ENCODE results near the gene HABP4. TPM values are rescaled to one million over a fixed set of nuclear protein-coding genes. Genes with fewer than 3 reads are reported as not detected.
A peak's percentile ranks its signal among the peaks of the same experiment; 100 is the strongest.

HABP4 gene
- total RNA-seq, 2 donors from 2014 or later: 50.0 to 74.2 TPM

DNA sequence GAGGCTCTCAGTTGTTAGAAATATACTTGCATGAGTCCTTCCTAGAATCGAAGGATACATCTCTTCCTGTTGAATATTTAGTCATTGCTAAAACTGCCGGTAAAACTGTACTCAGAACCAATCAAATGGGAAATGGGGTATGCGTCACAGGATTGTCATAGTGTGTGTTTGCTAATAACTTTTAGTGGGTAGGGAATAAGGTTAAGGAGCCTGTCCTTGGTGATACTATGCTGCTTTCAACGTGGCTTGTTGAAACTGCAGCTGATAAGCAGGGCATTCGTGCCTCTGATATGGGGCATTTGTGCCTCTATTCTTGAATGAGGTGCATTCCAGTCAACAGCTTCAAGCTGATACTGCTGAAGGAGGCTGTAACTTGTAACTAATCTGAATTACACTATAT, 26.6 kb downstream of the HABP4 start:
- DNase-seq (ENCODE audit: low spot score): no peak
- H3K4me3 ChIP-seq: no peak overlapping the region
- no peaks in the 10 kb centered on the region for H3K4me1 ChIP-seq (ENCODE audit: control insufficient read depth in 1 of 2, low read depth in 2 of 2)
- H3K36me3 ChIP-seq: peaks cover 19% of the 10 kb centered on the region
- H3K27ac ChIP-seq: peak overlapping the region in 1 of 2 donors; percentile 7
- no peak for ATAC-seq (ENCODE audit: insufficient number of reproducible peaks, low FRiP score, low read depth)
- H3K9me3 ChIP-seq: no peaks in the 10 kb centered on the region
- TF ChIP-seq, protein P1, sequence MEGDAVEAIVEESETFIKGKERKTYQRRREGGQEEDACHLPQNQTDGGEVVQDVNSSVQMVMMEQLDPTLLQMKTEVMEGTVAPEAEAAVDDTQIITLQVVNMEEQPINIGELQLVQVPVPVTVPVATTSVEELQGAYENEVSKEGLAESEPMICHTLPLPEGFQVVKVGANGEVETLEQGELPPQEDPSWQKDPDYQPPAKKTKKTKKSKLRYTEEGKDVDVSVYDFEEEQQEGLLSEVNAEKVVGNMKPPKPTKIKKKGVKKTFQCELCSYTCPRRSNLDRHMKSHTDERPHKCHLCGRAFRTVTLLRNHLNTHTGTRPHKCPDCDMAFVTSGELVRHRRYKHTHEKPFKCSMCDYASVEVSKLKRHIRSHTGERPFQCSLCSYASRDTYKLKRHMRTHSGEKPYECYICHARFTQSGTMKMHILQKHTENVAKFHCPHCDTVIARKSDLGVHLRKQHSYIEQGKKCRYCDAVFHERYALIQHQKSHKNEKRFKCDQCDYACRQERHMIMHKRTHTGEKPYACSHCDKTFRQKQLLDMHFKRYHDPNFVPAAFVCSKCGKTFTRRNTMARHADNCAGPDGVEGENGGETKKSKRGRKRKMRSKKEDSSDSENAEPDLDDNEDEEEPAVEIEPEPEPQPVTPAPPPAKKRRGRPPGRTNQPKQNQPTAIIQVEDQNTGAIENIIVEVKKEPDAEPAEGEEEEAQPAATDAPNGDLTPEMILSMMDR (IDR thresholded peaks at IDR 0.05): no peak
- no peaks in the 10 kb centered on the region for H3K27me3 ChIP-seq (replicated peaks; ENCODE audit: insufficient read depth)

DNA sequence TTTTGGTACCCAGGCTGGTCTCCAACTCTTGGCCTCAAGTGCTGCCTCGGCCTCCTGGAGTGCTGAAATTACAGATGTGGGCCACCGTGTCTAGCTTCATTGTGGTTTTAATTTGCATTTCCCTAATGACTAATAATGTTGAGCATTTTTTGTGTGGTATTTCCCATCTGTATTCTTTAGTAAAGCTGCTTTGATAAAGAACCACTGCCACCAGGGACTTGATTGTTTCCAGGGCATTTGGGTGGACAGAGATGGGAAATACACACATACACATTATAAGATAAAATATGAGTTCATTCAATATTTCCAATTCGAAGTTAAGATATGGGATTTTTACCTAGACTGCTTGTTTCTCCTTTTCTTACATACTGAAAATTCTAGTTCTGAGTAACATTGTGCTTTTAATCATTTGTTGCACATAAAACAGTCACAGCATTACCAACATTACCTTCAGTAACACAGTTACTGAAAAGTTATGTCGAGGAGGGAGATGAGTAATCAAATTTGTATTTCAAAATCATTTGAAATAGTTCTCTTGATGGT, 28.9 kb downstream of the HABP4 start:
- TF ChIP-seq, protein P1 (IDR thresholded peaks at IDR 0.05): no peak
- H3K36me3 ChIP-seq: no peaks in the 10 kb centered on the region
- H3K27ac ChIP-seq: no peak overlapping the region

DNA sequence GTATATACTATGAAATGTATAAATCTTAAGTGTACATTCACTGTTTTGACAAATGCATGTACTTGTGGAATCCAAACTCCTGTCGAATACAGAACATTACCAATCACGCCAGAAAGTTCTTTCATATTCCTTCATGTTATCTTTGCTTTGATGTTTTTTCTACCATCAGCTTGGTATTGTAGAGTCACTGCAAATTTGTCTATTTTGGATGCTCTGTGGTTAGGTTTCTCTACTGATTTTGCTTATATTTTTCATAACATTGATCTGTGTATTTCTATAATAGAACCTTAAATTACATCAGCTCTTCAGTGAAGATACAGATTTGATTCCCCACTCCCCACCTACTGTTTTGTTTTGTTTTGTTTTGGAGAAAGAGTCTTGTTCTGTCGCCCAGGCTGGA, 30.8 kb downstream of the HABP4 start:
- Histone ChIP-seq H3K4me1 (ENCODE audit: control insufficient read depth in 1 of 2, low read depth in 2 of 2) (peaks cover 23 to 39% of the 10 kb centered on the region in 2 donors), H3K9me3 (no peaks in the 10 kb centered on the region), H3K27ac (no peak overlapping the region), H3K27me3 (replicated peaks; ENCODE audit: insufficient read depth) (no peaks in the 10 kb centered on the region), H3K36me3 (peaks cover 8% of the 10 kb centered on the region), H3K4me3 (no peak overlapping the region)
- ATAC-seq (ENCODE audit: insufficient number of reproducible peaks, low FRiP score, low read depth) (no peak), DNase-seq (ENCODE audit: low spot score) (no peak)
- TF ChIP-seq, protein P1 (IDR thresholded peaks at IDR 0.05): no peak

More for the DNA sequence above, 28.9 kb downstream of the HABP4 start:
- peaks cover 11 to 21% of the 10 kb centered on the region in 2 donors for H3K4me1 ChIP-seq (ENCODE audit: control insufficient read depth in 1 of 2, low read depth in 2 of 2)
- DNase-seq (ENCODE audit: low spot score) (no peak), ATAC-seq (ENCODE audit: insufficient number of reproducible peaks, low FRiP score, low read depth) (no peak)
- H3K4me3 ChIP-seq: no peak overlapping the region
- H3K9me3 ChIP-seq: no peaks in the 10 kb centered on the region
- no peaks in the 10 kb centered on the region for H3K27me3 ChIP-seq (replicated peaks; ENCODE audit: insufficient read depth)

DNA sequence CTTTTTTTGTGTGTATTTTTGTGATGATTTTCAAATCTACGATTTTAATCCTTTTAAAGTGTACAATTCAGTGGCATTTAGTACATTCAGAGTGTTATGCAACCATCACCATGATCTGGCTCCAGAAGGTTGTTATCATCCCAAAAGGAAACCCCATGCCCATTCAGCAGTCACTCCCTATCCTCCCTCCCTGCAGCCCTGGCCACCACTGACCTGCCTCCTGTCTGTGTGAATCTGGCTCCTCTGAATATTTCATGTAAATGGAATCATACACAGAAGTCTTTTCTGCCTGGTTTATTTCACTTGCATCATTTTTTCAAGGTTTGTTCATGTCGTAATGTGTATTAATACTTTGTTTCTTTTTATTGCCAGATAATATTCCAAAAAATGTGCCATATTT, 32.5 kb downstream of the HABP4 start:
- Histone ChIP-seq H3K27me3 (replicated peaks; ENCODE audit: insufficient read depth) (no peaks in the 10 kb centered on the region), H3K36me3 (peaks cover 8% of the 10 kb centered on the region), H3K4me3 (no peak overlapping the region), H3K9me3 (no peaks in the 10 kb centered on the region), H3K4me1 (ENCODE audit: control insufficient read depth in 1 of 2, low read depth in 2 of 2) (peaks cover 36 to 55% of the 10 kb centered on the region in 2 donors), H3K27ac (peak overlapping the region; percentile 85 to 94)
- no peak for ATAC-seq (ENCODE audit: insufficient number of reproducible peaks, low FRiP score, low read depth)
- TF ChIP-seq, protein P1 (IDR thresholded peaks at IDR 0.05): no peak
- no peak for DNase-seq (ENCODE audit: low spot score)

DNA sequence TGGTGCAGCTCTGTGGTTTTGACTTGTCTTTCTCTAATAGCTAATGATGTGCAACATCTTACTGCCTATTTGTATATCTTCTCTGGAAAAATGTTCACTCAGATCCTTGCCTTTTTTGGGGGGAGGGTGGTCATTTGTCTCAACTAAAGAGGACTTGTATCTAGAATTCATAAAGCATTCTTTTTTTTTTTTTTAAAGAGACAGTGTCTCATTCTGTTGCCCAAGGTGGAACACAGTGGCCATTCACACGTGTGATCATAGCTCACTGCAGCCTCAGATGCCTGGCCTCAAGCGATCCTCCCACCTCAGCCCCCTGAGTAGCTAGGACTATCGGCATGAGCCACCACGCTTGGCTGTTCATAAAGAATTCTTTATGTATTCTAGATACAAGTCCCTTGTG, 33.2 kb downstream of the HABP4 start:
- H3K9me3 ChIP-seq: no peaks in the 10 kb centered on the region
- H3K27ac ChIP-seq: peak overlapping the region; percentile 85 to 94
- no peak for DNase-seq (ENCODE audit: low spot score)
- ATAC-seq (ENCODE audit: insufficient number of reproducible peaks, low FRiP score, low read depth): no peak
- H3K36me3 ChIP-seq: peaks cover 11% of the 10 kb centered on the region
- peaks cover 43 to 62% of the 10 kb centered on the region in 2 donors for H3K4me1 ChIP-seq (ENCODE audit: control insufficient read depth in 1 of 2, low read depth in 2 of 2)
- TF ChIP-seq, protein P1 (IDR thresholded peaks at IDR 0.05): no peak
- no peak overlapping the region for H3K4me3 ChIP-seq
- H3K27me3 ChIP-seq (replicated peaks; ENCODE audit: insufficient read depth): no peaks in the 10 kb centered on the region

Data from thoracic aorta (tissue), 2 donors.